ENCODE data around the gene A4GALT.
A peak's percentile ranks its signal among the peaks of the same experiment; 100 is the strongest.

GRCh38 chr22:42645938-42646568, 74.6 kb downstream of the A4GALT start:
- TF ChIP-seq YY1 (IDR thresholded peaks at IDR 0.05; ENCODE audit: low read depth, low read length): no peak
- no peak for TF ChIP-seq RFX5 (IDR thresholded peaks at IDR 0.05; ENCODE audit: low read depth, low read length)
- TF ChIP-seq EP300 (IDR thresholded peaks at IDR 0.05; ENCODE audit: borderline replicate concordance in 1 of 2, control insufficient read depth in 1 of 2, low read depth in 2 of 2, low read length in 2 of 2): no peak
- TF ChIP-seq RAD21 (IDR thresholded peaks at IDR 0.05; ENCODE audit: insufficient read depth, low read depth, low read length): no peak
- TF ChIP-seq CTCF (IDR thresholded peaks at IDR 0.05 in 2 of 3, conservative IDR thresholded peaks at IDR 0.05 in 1 of 3; ENCODE audit: control insufficient read depth in 2 of 3, extremely low read depth in 1 of 3, insufficient read depth in 1 of 3, low read depth in 3 of 3, low read length in 3 of 3): no peak
- TF ChIP-seq HCFC1 (IDR thresholded peaks at IDR 0.05; ENCODE audit: low read length): no peak
- no peak for TF ChIP-seq ZBTB33 (IDR thresholded peaks at IDR 0.05)
- peak; percentile 48; the same call in 1 of the 2 replicates for TF ChIP-seq POLR2A (IDR thresholded peaks at IDR 0.05; ENCODE audit: low read depth, low read length)
- TF ChIP-seq, protein P1, sequence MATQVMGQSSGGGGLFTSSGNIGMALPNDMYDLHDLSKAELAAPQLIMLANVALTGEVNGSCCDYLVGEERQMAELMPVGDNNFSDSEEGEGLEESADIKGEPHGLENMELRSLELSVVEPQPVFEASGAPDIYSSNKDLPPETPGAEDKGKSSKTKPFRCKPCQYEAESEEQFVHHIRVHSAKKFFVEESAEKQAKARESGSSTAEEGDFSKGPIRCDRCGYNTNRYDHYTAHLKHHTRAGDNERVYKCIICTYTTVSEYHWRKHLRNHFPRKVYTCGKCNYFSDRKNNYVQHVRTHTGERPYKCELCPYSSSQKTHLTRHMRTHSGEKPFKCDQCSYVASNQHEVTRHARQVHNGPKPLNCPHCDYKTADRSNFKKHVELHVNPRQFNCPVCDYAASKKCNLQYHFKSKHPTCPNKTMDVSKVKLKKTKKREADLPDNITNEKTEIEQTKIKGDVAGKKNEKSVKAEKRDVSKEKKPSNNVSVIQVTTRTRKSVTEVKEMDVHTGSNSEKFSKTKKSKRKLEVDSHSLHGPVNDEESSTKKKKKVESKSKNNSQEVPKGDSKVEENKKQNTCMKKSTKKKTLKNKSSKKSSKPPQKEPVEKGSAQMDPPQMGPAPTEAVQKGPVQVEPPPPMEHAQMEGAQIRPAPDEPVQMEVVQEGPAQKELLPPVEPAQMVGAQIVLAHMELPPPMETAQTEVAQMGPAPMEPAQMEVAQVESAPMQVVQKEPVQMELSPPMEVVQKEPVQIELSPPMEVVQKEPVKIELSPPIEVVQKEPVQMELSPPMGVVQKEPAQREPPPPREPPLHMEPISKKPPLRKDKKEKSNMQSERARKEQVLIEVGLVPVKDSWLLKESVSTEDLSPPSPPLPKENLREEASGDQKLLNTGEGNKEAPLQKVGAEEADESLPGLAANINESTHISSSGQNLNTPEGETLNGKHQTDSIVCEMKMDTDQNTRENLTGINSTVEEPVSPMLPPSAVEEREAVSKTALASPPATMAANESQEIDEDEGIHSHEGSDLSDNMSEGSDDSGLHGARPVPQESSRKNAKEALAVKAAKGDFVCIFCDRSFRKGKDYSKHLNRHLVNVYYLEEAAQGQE (IDR thresholded peaks at IDR 0.05; ENCODE audit: low read depth, low read length): no peak
- no peak for TF ChIP-seq PAX8 (IDR thresholded peaks at IDR 0.05)
- TF ChIP-seq TCF3 (IDR thresholded peaks at IDR 0.05; ENCODE audit: borderline replicate concordance, insufficient read depth, low read depth, low read length): no peak
- no peak for TF ChIP-seq MAX (IDR thresholded peaks at IDR 0.05; ENCODE audit: low read depth, low read length)
- no peak for TF ChIP-seq RCOR1 (conservative IDR thresholded peaks at IDR 0.05; ENCODE audit: low read depth, low read length)
- TF ChIP-seq SMC3 (IDR thresholded peaks at IDR 0.05; ENCODE audit: borderline replicate concordance, low read length): no peak
